GM10266 (cell line): Measurements from ENCODE around the gene RXFP1.

Experiments used
- DNase-seq: peaks from one replicate; pipeline ENCODE4 v3.0.0; 2012; ENCODE audit errors: extremely low spot score
- TF ChIP-seq, protein P1 (sequence below): IDR thresholded peaks from 2 replicates; pipeline ENCODE4 v1.5.1; 2012; ENCODE audit warnings: mild to moderate bottlenecking, low read depth; ENCODE audit not compliant: control insufficient read depth, insufficient read depth; ENCODE audit errors: missing control alignments

RXFP1 gene

GRCh38 chr4:158532556-158533231 is 11.0 kb downstream of the RXFP1 start:
- TF ChIP-seq, protein P1, sequence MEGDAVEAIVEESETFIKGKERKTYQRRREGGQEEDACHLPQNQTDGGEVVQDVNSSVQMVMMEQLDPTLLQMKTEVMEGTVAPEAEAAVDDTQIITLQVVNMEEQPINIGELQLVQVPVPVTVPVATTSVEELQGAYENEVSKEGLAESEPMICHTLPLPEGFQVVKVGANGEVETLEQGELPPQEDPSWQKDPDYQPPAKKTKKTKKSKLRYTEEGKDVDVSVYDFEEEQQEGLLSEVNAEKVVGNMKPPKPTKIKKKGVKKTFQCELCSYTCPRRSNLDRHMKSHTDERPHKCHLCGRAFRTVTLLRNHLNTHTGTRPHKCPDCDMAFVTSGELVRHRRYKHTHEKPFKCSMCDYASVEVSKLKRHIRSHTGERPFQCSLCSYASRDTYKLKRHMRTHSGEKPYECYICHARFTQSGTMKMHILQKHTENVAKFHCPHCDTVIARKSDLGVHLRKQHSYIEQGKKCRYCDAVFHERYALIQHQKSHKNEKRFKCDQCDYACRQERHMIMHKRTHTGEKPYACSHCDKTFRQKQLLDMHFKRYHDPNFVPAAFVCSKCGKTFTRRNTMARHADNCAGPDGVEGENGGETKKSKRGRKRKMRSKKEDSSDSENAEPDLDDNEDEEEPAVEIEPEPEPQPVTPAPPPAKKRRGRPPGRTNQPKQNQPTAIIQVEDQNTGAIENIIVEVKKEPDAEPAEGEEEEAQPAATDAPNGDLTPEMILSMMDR, result no peak
- no peak for DNase-seq

GRCh38 chr4:158534727-158535126 is 13.0 kb downstream of the RXFP1 start:
- TF ChIP-seq, protein P1, result no peak

GRCh38 chr4:158535130-158535614 is 13.5 kb downstream of the RXFP1 start:
- TF ChIP-seq, protein P1, result no peak
- no peak for DNase-seq

More at GRCh38 chr4:158534727-158535126, 13.0 kb downstream of the RXFP1 start:
- DNase-seq, result no peak

DNA sequence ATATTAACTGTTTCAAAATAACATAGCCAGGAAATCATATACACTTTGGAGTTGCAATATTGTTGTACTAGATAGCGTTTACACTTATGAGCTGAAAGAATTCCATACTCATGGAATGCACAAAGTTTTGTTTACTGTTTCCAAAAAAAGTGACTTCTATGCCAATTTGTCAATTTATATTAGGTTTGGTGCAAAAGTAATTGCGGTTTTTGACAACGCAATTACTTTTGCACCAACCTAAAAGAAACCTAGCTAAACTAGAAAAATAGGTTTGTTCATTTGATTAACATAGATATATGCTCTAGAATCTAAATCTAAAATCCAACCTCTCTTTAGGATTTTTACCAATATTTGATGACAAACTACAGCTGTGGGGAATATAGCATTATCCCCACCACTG is 15.2 kb downstream of the RXFP1 start:
- TF ChIP-seq, protein P1, result no peak
- DNase-seq, result no peak

GRCh38 chr4:158538176-158538575 is 16.5 kb downstream of the RXFP1 start:
- DNase-seq, result no peak

DNA sequence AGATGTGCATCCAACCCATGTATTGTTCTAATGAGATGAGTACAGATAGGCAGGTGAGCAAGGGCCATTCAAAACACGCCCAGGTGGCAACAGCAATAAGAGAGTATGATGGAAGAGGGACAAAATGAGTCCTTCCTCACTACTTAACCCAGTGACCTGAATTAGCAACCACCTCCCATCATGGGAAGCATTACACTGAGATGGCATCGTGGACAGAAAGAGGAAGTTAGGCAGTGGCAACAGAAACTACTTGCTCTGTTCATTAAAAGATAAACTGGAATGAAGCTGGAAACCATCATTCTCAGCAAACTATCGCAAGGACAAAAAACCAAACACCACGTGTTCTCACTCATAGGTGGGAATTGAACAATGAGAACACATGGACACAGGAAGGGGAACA is 17.2 kb downstream of the RXFP1 start:
- DNase-seq, result no peak
- TF ChIP-seq, protein P1, result no peak

More at GRCh38 chr4:158538176-158538575, 16.5 kb downstream of the RXFP1 start:
- TF ChIP-seq, protein P1, result no peak

DNA sequence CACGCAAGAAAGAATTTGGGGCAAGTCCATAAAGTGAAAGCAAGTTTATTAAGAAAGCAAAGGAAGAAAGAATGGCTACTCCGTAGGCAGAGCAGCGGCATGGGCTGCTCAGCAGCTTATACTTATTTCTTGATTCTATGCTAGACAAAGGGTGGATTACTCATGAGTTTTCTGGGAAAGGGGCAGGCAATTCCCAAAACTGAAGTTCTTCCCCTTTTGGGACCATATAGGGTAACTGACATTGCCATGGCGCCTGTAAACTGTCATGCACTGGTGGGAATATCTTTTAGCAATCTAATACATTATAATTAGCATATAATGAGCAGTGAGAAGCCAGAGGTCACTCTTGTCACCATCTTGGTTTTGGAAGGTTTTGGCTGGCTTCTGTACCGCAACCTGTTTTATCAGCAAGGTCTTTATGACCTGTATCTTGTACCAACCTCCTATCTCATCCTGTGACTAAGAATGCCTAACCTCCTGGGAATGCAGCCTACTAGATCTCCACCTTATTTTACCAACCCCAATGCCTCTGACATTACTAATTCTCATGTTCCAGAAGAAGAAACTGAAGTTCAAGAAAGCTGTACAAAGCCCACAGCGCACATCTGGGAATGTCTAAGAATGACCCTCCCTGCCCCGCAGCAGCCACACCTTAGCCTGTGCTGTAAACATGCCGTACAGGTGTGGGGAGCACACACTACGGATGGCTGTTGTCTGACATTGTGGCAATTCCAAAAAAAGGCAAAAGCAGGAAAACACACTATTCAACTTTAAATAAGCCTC is 18.6 kb downstream of the RXFP1 start:
- no peak for DNase-seq
- TF ChIP-seq, protein P1, result no peak
